HG02981 (cell line): ENCODE results near the gene NME3.
"Not testable (repeated sequence)": the region's sequence is repeated elsewhere in the genome, so short reads cannot be mapped to it uniquely, and the experiment has no call there.

Source experiments
- ATAC-seq: cut with Tn5 transposase; IDR thresholded peaks from one replicate; pipeline ENCODE4 v1.9.1; 2021; ENCODE audit warnings: mild to moderate bottlenecking, moderate library complexity; ENCODE audit not compliant: unreplicated experiment

The NME3 gene

GRCh38 chr16:1771188-1771863 lies at the start of gene NME3:
Gene NME3, minus strand, starts transcription at chr16:1771543. Its CDS starts 9 bp downstream, at chr16:1771534.
- no peak for ATAC-seq

GRCh38 chr16:1820946-1821290 lies 49.6 kb upstream of the NME3 start:
- no peak for ATAC-seq

- ATAC-seq = no peak
These were observed 49.0 kb upstream of the NME3 start for GRCh38 chr16:1820096-1820945.

GRCh38 chr16:1819611-1820010 lies 48.3 kb upstream of the NME3 start:
- no peak for ATAC-seq

- no peak for ATAC-seq
These were observed 47.7 kb upstream of the NME3 start for GRCh38 chr16:1818873-1819525.

- ATAC-seq = no peak
These were observed 47.0 kb upstream of the NME3 start for GRCh38 chr16:1818204-1818872.

GRCh38 chr16:1817716-1818115 lies 46.4 kb upstream of the NME3 start:
- ATAC-seq = no peak

- no peak for ATAC-seq
These were observed 45.9 kb upstream of the NME3 start for GRCh38 chr16:1817276-1817589.

GRCh38 chr16:1816396-1817275 lies 45.3 kb upstream of the NME3 start:
- no peak for ATAC-seq

- ATAC-seq = no peak
These were observed 44.1 kb upstream of the NME3 start for GRCh38 chr16:1815461-1815860.

- no peak for ATAC-seq
These were observed 41.4 kb upstream of the NME3 start for GRCh38 chr16:1812732-1813163.

- ATAC-seq = no peak
These were observed 39.2 kb upstream of the NME3 start for GRCh38 chr16:1810536-1810935.

- no peak for ATAC-seq
These were observed 38.8 kb upstream of the NME3 start for GRCh38 chr16:1810106-1810505.

GRCh38 chr16:1809281-1809801 lies 38.0 kb upstream of the NME3 start:
- no peak for ATAC-seq

- no peak for ATAC-seq
These were observed 37.3 kb upstream of the NME3 start for GRCh38 chr16:1808691-1809090.

GRCh38 chr16:1807626-1808025 lies 36.3 kb upstream of the NME3 start:
- no peak for ATAC-seq

GRCh38 chr16:1800701-1801100 lies 29.4 kb upstream of the NME3 start:
- no peak for ATAC-seq

- ATAC-seq = not testable (repeated sequence)
These were observed 27.9 kb upstream of the NME3 start for GRCh38 chr16:1799263-1799662.

- ATAC-seq = no peak
These were observed 23.7 kb upstream of the NME3 start for GRCh38 chr16:1794908-1795666.
